Measurements from ENCODE around the gene DMRTA2.
"Not testable (repeated sequence)": the region's sequence is repeated elsewhere in the genome, so short reads cannot be mapped to it uniquely, and the experiment has no call there.

DMRTA2 gene

GRCh38 chr1:50405814-50406213 lies 17.4 kb downstream of the DMRTA2 start:
- TF ChIP-seq BACH2 (CRISPR knock-in tag; IDR thresholded peaks at IDR 0.05; ENCODE audit: borderline replicate concordance): no peak
- TF ChIP-seq ZNF8 (CRISPR knock-in tag; IDR thresholded peaks at IDR 0.05): no peak
- no peak for TF ChIP-seq ZFP3 (CRISPR knock-in tag; IDR thresholded peaks at IDR 0.05)
- no peak for TF ChIP-seq ZC3H10 (CRISPR knock-in tag; IDR thresholded peaks at IDR 0.05)
- no peak for TF ChIP-seq PPARA (CRISPR knock-in tag; IDR thresholded peaks at IDR 0.05; ENCODE audit: borderline replicate concordance)
- no peak for TF ChIP-seq ISL1 (CRISPR knock-in tag; IDR thresholded peaks at IDR 0.05)
- no peak for TF ChIP-seq CSRNP3 (CRISPR knock-in tag; IDR thresholded peaks at IDR 0.05)
- TF ChIP-seq RARB (CRISPR knock-in tag; IDR thresholded peaks at IDR 0.05): no peak
- TF ChIP-seq ZNF70 (CRISPR knock-in tag; IDR thresholded peaks at IDR 0.05): no peak
- no peak for TF ChIP-seq ARNTL (CRISPR knock-in tag; IDR thresholded peaks at IDR 0.05; ENCODE audit: borderline replicate concordance, low read depth)
- TF ChIP-seq ZNF565 (CRISPR knock-in tag; conservative IDR thresholded peaks at IDR 0.05; ENCODE audit: low read depth): no peak
- TF ChIP-seq, protein P1, sequence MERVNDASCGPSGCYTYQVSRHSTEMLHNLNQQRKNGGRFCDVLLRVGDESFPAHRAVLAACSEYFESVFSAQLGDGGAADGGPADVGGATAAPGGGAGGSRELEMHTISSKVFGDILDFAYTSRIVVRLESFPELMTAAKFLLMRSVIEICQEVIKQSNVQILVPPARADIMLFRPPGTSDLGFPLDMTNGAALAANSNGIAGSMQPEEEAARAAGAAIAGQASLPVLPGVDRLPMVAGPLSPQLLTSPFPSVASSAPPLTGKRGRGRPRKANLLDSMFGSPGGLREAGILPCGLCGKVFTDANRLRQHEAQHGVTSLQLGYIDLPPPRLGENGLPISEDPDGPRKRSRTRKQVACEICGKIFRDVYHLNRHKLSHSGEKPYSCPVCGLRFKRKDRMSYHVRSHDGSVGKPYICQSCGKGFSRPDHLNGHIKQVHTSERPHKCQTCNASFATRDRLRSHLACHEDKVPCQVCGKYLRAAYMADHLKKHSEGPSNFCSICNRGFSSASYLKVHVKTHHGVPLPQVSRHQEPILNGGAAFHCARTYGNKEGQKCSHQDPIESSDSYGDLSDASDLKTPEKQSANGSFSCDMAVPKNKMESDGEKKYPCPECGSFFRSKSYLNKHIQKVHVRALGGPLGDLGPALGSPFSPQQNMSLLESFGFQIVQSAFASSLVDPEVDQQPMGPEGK (CRISPR knock-in tag; IDR thresholded peaks at IDR 0.05; ENCODE audit: borderline replicate concordance): no peak
- TF ChIP-seq CSDC2 (CRISPR knock-in tag; IDR thresholded peaks at IDR 0.05): no peak
- no peak for TF ChIP-seq TSHZ2 (CRISPR knock-in tag; IDR thresholded peaks at IDR 0.05)
- no peak for TF ChIP-seq CREB5 (CRISPR knock-in tag; IDR thresholded peaks at IDR 0.05; ENCODE audit: low read depth)
- TF ChIP-seq TOX (CRISPR knock-in tag; IDR thresholded peaks at IDR 0.05; ENCODE audit: borderline replicate concordance): no peak
- no peak for TF ChIP-seq SNAI2 (CRISPR knock-in tag; IDR thresholded peaks at IDR 0.05)
- TF ChIP-seq ESRRG (CRISPR knock-in tag; IDR thresholded peaks at IDR 0.05): no peak
- ATAC-seq: no peak

- no peak for ATAC-seq
- no peak for TF ChIP-seq TSHZ2 (CRISPR knock-in tag; IDR thresholded peaks at IDR 0.05)
- no peak for TF ChIP-seq GLIS3 (CRISPR knock-in tag; IDR thresholded peaks at IDR 0.05)
- TF ChIP-seq CSDC2 (CRISPR knock-in tag; IDR thresholded peaks at IDR 0.05): no peak
- TF ChIP-seq ZC3H10 (CRISPR knock-in tag; IDR thresholded peaks at IDR 0.05): no peak
Measured at GRCh38 chr1:50393522-50394120, 29.6 kb downstream of the DMRTA2 start.

DNA sequence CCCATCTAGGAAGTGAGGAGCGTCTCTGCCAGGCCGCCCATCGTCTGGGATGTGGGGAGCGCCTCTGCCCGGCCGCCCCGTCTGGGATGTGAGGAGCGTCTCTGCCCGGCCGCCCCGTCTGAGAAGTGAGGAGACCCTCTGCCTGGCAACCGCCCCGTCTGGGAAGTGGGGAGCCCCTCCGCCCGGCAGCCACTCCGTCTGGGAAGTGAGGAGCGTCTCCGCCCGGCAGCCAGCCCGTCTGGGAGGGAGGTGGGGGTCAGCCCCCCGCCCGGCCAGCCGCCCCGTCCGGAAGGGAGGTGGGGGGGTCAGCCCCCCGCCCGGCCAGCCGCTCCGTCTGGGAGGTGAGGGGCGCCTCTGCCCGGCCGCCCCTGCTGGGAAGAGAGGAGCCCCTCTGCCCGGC lies 41.7 kb downstream of the DMRTA2 start:
- not testable (repeated sequence) for ATAC-seq

Measured in SK-N-SH treated with all-trans-retinoic acid at 6 μM for 48 hours (cell line).